Prostate gland (tissue), 2 donors: ENCODE results near the gene MFAP2.

Source experiments
- CTCF ChIP-seq, 4 experiments: fragments of 200-600 bp in 2 of 4; fragments of 450-650 bp in 2 of 4; sonication (generic) in 2 of 4; IDR thresholded peaks; 1 replicate in 3 of 4; 2 replicates in 1 of 4; pipeline ENCODE4 v1.5.1; 2016 to 2019; ENCODE audit warnings: antibody characterized with exemption in 4 of 4, mild to moderate bottlenecking in 2 of 4, moderate library complexity in 2 of 4
- POLR2A ChIP-seq: fragments of 450-650 bp; IDR thresholded peaks from one replicate; pipeline ENCODE4 v1.6.1; 2016; ENCODE audit warnings: antibody characterized with exemption, mild to moderate bottlenecking

DNA sequence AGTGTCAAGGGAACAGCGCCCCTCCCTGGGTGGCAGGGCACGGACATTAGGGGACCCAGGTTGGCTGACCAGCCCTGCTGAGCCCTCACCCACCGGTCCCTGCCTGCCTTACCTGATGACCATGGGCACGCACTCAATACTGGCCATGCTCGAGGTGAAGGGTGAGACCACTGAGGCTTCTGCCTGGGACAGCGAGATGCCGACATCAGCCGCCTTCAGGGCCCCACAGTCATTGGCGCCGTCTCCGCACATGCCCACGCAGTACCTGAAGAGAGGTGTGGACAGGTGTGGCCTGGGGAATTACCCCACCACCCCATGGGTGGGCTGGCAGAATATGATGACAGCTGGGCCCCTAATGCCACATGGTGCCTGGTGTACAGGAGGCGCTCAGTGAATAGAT lies 7.8 kb upstream of the MFAP2 start:
- no peak for TF ChIP-seq CTCF (IDR thresholded peaks at IDR 0.05)
- TF ChIP-seq POLR2A: no peak
